ENCODE measurements around the gene CD93.

Gene CD93

GRCh38 chr20:23091721-23092383 lies 5.7 kb upstream of the CD93 start:
- H3K9me3 ChIP-seq (ENCODE audit: control insufficient read depth, low read length), result no peaks in the 10 kb centered on the region
- H3K4me3 ChIP-seq (ENCODE audit: low read depth, low read length), result no peak overlapping the region
- H3K36me3 ChIP-seq (ENCODE audit: control insufficient read depth, insufficient read depth, low read length), result no peaks in the 10 kb centered on the region
- H3K9ac ChIP-seq, result no peak overlapping the region
- H3K79me2 ChIP-seq, result no peaks in the 10 kb centered on the region
- no peak overlapping the region for H2AFZ ChIP-seq
- no peak for TF ChIP-seq CTCF (IDR thresholded peaks at IDR 0.05)
- H3K4me2 ChIP-seq (ENCODE audit: low read length), result no peak overlapping the region
- no peaks in the 10 kb centered on the region for H3K27me3 ChIP-seq (ENCODE audit: control insufficient read depth, insufficient read depth, low read length)
- no peak overlapping the region for H3K27ac ChIP-seq
- H3K4me1 ChIP-seq, result peaks cover 8% of the 10 kb centered on the region

GRCh38 chr20:23090878-23091277 lies 4.8 kb upstream of the CD93 start:
- H3K27ac ChIP-seq, result no peak overlapping the region

GRCh38 chr20:23090147-23090546 lies 4.0 kb upstream of the CD93 start:
- Histone ChIP-seq H3K9me3 (ENCODE audit: control insufficient read depth, low read length) (no peaks in the 10 kb centered on the region), H3K27ac (no peak overlapping the region), H3K4me2 (ENCODE audit: low read length) (no peak overlapping the region), H3K9ac (no peak overlapping the region), H3K27me3 (ENCODE audit: control insufficient read depth, insufficient read depth, low read length) (no peaks in the 10 kb centered on the region), H3K79me2 (no peaks in the 10 kb centered on the region), H3K36me3 (ENCODE audit: control insufficient read depth, insufficient read depth, low read length) (no peaks in the 10 kb centered on the region), H3K4me3 (ENCODE audit: low read depth, low read length) (no peak overlapping the region), H2AFZ (no peak overlapping the region), H3K4me1 (no peaks in the 10 kb centered on the region)
- TF ChIP-seq CTCF (IDR thresholded peaks at IDR 0.05), result no peak

More at GRCh38 chr20:23090878-23091277, 4.8 kb upstream of the CD93 start:
- no peak for TF ChIP-seq CTCF (IDR thresholded peaks at IDR 0.05)
- no peak overlapping the region for H3K4me3 ChIP-seq (ENCODE audit: low read depth, low read length)
- H3K27me3 ChIP-seq (ENCODE audit: control insufficient read depth, insufficient read depth, low read length), result no peaks in the 10 kb centered on the region
- no peaks in the 10 kb centered on the region for H3K79me2 ChIP-seq
- H2AFZ ChIP-seq, result no peak overlapping the region
- no peaks in the 10 kb centered on the region for H3K4me1 ChIP-seq
- no peak overlapping the region for H3K4me2 ChIP-seq (ENCODE audit: low read length)
- H3K36me3 ChIP-seq (ENCODE audit: control insufficient read depth, insufficient read depth, low read length), result no peaks in the 10 kb centered on the region
- no peaks in the 10 kb centered on the region for H3K9me3 ChIP-seq (ENCODE audit: control insufficient read depth, low read length)
- no peak overlapping the region for H3K9ac ChIP-seq

- no peaks in the 10 kb centered on the region for H3K4me1 ChIP-seq
- no peaks in the 10 kb centered on the region for H3K27me3 ChIP-seq (ENCODE audit: control insufficient read depth, insufficient read depth, low read length)
- no peaks in the 10 kb centered on the region for H3K36me3 ChIP-seq (ENCODE audit: control insufficient read depth, insufficient read depth, low read length)
- no peaks in the 10 kb centered on the region for H3K79me2 ChIP-seq
- no peaks in the 10 kb centered on the region for H3K9me3 ChIP-seq (ENCODE audit: control insufficient read depth, low read length)
- no peak overlapping the region for H2AFZ ChIP-seq
- H3K9ac ChIP-seq, result no peak overlapping the region
- no peak overlapping the region for H3K4me3 ChIP-seq (ENCODE audit: low read depth, low read length)
- no peak for TF ChIP-seq CTCF (IDR thresholded peaks at IDR 0.05)
- no peak overlapping the region for H3K4me2 ChIP-seq (ENCODE audit: low read length)
- no peak overlapping the region for H3K27ac ChIP-seq
These were observed 2.7 kb upstream of the CD93 start for GRCh38 chr20:23088866-23089265.

GRCh38 chr20:23087587-23088251 lies 1.6 kb upstream of the CD93 start:
- Histone ChIP-seq H3K9ac (no peak overlapping the region), H2AFZ (no peak overlapping the region), H3K36me3 (ENCODE audit: control insufficient read depth, insufficient read depth, low read length) (no peaks in the 10 kb centered on the region), H3K9me3 (ENCODE audit: control insufficient read depth, low read length) (no peaks in the 10 kb centered on the region), H3K27me3 (ENCODE audit: control insufficient read depth, insufficient read depth, low read length) (no peaks in the 10 kb centered on the region), H3K27ac (peak overlapping the region; percentile 84), H3K4me1 (no peaks in the 10 kb centered on the region), H3K79me2 (no peaks in the 10 kb centered on the region), H3K4me2 (ENCODE audit: low read length) (no peak overlapping the region), H3K4me3 (ENCODE audit: low read depth, low read length) (no peak overlapping the region)
- no peak for TF ChIP-seq CTCF (IDR thresholded peaks at IDR 0.05)
